PC-9 (cell line): ENCODE measurements around the gene NUTF2. TPM values are rescaled to one million over a fixed set of nuclear protein-coding genes. Genes with fewer than 3 reads are reported as not detected.

Experiments used
- BruUV-seq: library from RNA; stranded (reverse); fragments of 400-500 nt; replicated peaks from 2 replicates; lab custom pipeline; 2021; lab: Mats Ljungman, UMichigan
- CTCF ChIA-PET: fragments of 300-600 bp; sonication (Branson Sonifier 250); formaldehyde crosslinking; loops from one replicate; lab custom pipeline; 2022; ENCODE audit warnings: antibody characterized with exemption; lab: Charles Lee
- POLR2A ChIA-PET: fragments of 300-600 bp; sonication (Branson Sonifier 250); formaldehyde crosslinking; loops from one replicate; lab custom pipeline; 2022; ENCODE audit warnings: antibody characterized with exemption; ENCODE audit not compliant: unreplicated experiment; lab: Charles Lee
- DNase-seq, 2 experiments: peaks; one replicate each; pipeline versions ENCODE4 v3.0.0 to v3.0.0-alpha.2; 2015 to 2022; ENCODE audit warnings: mixed read lengths in 1 of 2
- H2AFZ ChIP-seq: fragments of 200-600 bp; sonication (generic); 2 replicates; pipeline ENCODE4 v1.8.1; 2017; ENCODE audit warnings: antibody characterized with exemption
- H3F3A ChIP-seq: fragments of 200-600 bp; sonication (generic); 2 replicates; pipeline ENCODE4 v1.8.1; 2017; ENCODE audit warnings: antibody characterized with exemption, mild to moderate bottlenecking, low read depth; ENCODE audit not compliant: insufficient read depth
- H3K27ac ChIP-seq: fragments of 200-600 bp; sonication (generic); 2 replicates; pipeline ENCODE4 v1.6.1; 2016; ENCODE audit warnings: mixed run types
- H3K27me3 ChIP-seq: fragments of 200-600 bp; sonication (generic); 2 replicates; pipeline ENCODE4 v1.6.1; 2016; ENCODE audit warnings: low read depth, mixed run types; ENCODE audit not compliant: insufficient read depth
- H3K36me3 ChIP-seq: fragments of 200-600 bp; sonication (generic); 2 replicates; pipeline ENCODE4 v1.6.1; 2016; ENCODE audit warnings: low read depth, mixed run types
- H3K4me1 ChIP-seq: fragments of 200-600 bp; sonication (generic); replicated peaks from 2 replicates; pipeline ENCODE4 v1.6.1; 2016; ENCODE audit warnings: mixed run types; ENCODE audit not compliant: insufficient read depth
- H3K4me2 ChIP-seq: fragments of 200-600 bp; sonication (generic); 2 replicates; pipeline ENCODE4 v1.6.1; 2017; ENCODE audit warnings: mixed run types
- H3K4me3 ChIP-seq: fragments of 200-600 bp; sonication (generic); 2 replicates; pipeline ENCODE4 v1.6.1; 2016; ENCODE audit warnings: mixed run types
- H3K79me2 ChIP-seq: fragments of 200-600 bp; sonication (generic); 2 replicates; pipeline ENCODE4 v1.6.1; 2017; ENCODE audit warnings: low read depth, mixed run types
- H3K9me2 ChIP-seq: fragments of 200-600 bp; sonication (generic); 2 replicates; pipeline ENCODE4 v1.8.1; 2017; ENCODE audit warnings: mild to moderate bottlenecking; ENCODE audit not compliant: insufficient read depth
- H3K9me3 ChIP-seq: fragments of 200-600 bp; sonication (generic); 2 replicates; pipeline ENCODE4 v1.8.1; 2016; ENCODE audit warnings: low read depth; ENCODE audit not compliant: insufficient read depth
- H4K20me1 ChIP-seq: fragments of 200-600 bp; sonication (generic); 2 replicates; pipeline ENCODE4 v1.8.1; 2017; ENCODE audit not compliant: insufficient read depth
- EZH2 ChIP-seq: fragments of 200-600 bp; sonication (generic); IDR thresholded peaks from 2 replicates; pipeline ENCODE4 v1.8.0; 2017; ENCODE audit warnings: antibody characterized with exemption, low read depth
- intact Hi-C: fragments of 100-400 bp; cut with micrococcal nuclease; formaldehyde crosslinking; loops from one replicate; pipeline ENCODE4 v1.10.0; 2022; ENCODE audit not compliant: unreplicated experiment
- total RNA-seq: library from RNA; stranded (reverse); gene quantifications from 2 replicates; pipeline ENCODE4 v1.2.3, GENCODE V29; 2021
- TF ChIP-seq, protein P1 (sequence below): fragments of 200-600 bp; sonication (generic); conservative IDR thresholded peaks from 2 replicates; pipeline ENCODE4 v1.6.1; 2017; ENCODE audit warnings: mixed run types, antibody characterized with exemption, mild to moderate bottlenecking, moderate library complexity

NUTF2 gene
- total RNA-seq, 1 experiment from 2014 or later, result 147 TPM

- H3K9me3 ChIP-seq, result no peaks in the 10 kb centered on the region
- ChIA-PET CTCF (interaction anchor here (0.6 to 0.8 kb wide), 2 partner anchors 9 to 103 kb away, joined by 3 read pairs; no protein-coding TSS in a partner anchor), POLR2A (no interaction called here)
- no peaks in the 10 kb centered on the region for H3K4me1 ChIP-seq
- H4K20me1 ChIP-seq, result no peaks in the 10 kb centered on the region
- no peaks in the 10 kb centered on the region for H3K9me2 ChIP-seq
- H3K4me2 ChIP-seq, result no peak overlapping the region
- H3F3A ChIP-seq, result no peaks in the 10 kb centered on the region
- H2AFZ ChIP-seq, result no peak overlapping the region
- intact Hi-C loops, result no loop called here
- BruUV-seq, result no TSS peak
- H3K27ac ChIP-seq, result no peak overlapping the region
- no peaks in the 10 kb centered on the region for H3K36me3 ChIP-seq
- H3K4me3 ChIP-seq, result no peak overlapping the region
- H3K27me3 ChIP-seq, result no peaks in the 10 kb centered on the region
- no peak for TF ChIP-seq EZH2
- TF ChIP-seq, protein P1, sequence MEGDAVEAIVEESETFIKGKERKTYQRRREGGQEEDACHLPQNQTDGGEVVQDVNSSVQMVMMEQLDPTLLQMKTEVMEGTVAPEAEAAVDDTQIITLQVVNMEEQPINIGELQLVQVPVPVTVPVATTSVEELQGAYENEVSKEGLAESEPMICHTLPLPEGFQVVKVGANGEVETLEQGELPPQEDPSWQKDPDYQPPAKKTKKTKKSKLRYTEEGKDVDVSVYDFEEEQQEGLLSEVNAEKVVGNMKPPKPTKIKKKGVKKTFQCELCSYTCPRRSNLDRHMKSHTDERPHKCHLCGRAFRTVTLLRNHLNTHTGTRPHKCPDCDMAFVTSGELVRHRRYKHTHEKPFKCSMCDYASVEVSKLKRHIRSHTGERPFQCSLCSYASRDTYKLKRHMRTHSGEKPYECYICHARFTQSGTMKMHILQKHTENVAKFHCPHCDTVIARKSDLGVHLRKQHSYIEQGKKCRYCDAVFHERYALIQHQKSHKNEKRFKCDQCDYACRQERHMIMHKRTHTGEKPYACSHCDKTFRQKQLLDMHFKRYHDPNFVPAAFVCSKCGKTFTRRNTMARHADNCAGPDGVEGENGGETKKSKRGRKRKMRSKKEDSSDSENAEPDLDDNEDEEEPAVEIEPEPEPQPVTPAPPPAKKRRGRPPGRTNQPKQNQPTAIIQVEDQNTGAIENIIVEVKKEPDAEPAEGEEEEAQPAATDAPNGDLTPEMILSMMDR, result no peak
- no peak for DNase-seq
- no peaks in the 10 kb centered on the region for H3K79me2 ChIP-seq
Observed at GRCh38 chr16:67825906-67826305, 20.8 kb upstream of the NUTF2 start.

GRCh38 chr16:67828651-67829050 lies 18.1 kb upstream of the NUTF2 start:
- H3K9me3 ChIP-seq, result no peaks in the 10 kb centered on the region
- H3K27ac ChIP-seq, result no peak overlapping the region
- ChIA-PET CTCF (no interaction called here), POLR2A (no interaction called here)
- H3K4me3 ChIP-seq, result no peak overlapping the region
- H4K20me1 ChIP-seq, result no peaks in the 10 kb centered on the region
- H3K9me2 ChIP-seq, result no peaks in the 10 kb centered on the region
- H3K4me1 ChIP-seq, result peaks cover 6% of the 10 kb centered on the region; the same call in 1 of the 2 replicates
- no peak for DNase-seq
- H3K36me3 ChIP-seq, result no peaks in the 10 kb centered on the region
- no peak for TF ChIP-seq EZH2
- TF ChIP-seq, protein P1, result no peak
- no peak overlapping the region for H3K4me2 ChIP-seq
- no peaks in the 10 kb centered on the region; the same call in 1 of the 2 replicates for H3K79me2 ChIP-seq
- intact Hi-C loops, result no loop called here
- H2AFZ ChIP-seq, result no peak overlapping the region
- no TSS peak for BruUV-seq
- no peaks in the 10 kb centered on the region for H3F3A ChIP-seq
- H3K27me3 ChIP-seq, result no peaks in the 10 kb centered on the region

DNA sequence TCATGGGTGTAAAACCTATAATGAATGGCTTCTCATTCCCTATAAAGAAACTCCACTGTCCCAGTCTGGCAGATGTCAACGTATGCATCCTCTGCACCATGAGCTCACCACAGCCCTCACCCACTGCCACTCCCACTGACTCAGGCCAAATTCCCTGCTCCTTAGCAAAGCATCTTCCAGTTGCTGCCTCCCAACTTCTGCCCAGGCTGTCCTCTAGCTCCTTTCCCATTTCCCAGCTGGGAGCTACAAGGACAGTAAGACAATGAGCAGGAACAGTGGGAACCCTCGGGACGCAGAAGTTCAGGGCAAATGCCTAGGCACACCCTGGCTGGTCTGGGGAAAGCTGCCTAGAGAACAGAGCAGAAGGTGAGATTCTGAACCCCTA lies 13.7 kb upstream of the NUTF2 start:
- H3K9me3 ChIP-seq, result no peaks in the 10 kb centered on the region
- peaks cover 6% of the 10 kb centered on the region; the same call in 1 of the 2 replicates for H3K4me1 ChIP-seq
- TF ChIP-seq, protein P1, result no peak
- TF ChIP-seq EZH2, result no peak
- H3K79me2 ChIP-seq, result no peaks in the 10 kb centered on the region; the same call in 1 of the 2 replicates
- BruUV-seq, result no TSS peak
- no peaks in the 10 kb centered on the region for H3K9me2 ChIP-seq
- H2AFZ ChIP-seq, result peak overlapping the region; percentile 99
- intact Hi-C loops, result no loop called here
- CTCF ChIA-PET, result interaction anchor here (0.6 to 1.1 kb wide), 2 partner anchors 51 to 172 kb away, joined by 3 to 5 read pairs; partner anchors contain the start of genes NRN1L and PARD6A
- no peaks in the 10 kb centered on the region for H3K27me3 ChIP-seq
- peak; percentile 12 to 49 for DNase-seq
- peak overlapping the region; percentile 97 for H3K4me3 ChIP-seq
- no peaks in the 10 kb centered on the region; the same call in 1 of the 2 replicates for H3F3A ChIP-seq
- no peaks in the 10 kb centered on the region for H4K20me1 ChIP-seq
- POLR2A ChIA-PET, result no interaction called here
- no peaks in the 10 kb centered on the region for H3K36me3 ChIP-seq
- H3K4me2 ChIP-seq, result peak overlapping the region; percentile 94
- H3K27ac ChIP-seq, result no peak overlapping the region
